Measurements from ENCODE around the gene EMC8. TPM values are rescaled to one million over a fixed set of nuclear protein-coding genes. Genes with fewer than 3 reads are reported as not detected.

The EMC8 gene
- total RNA-seq, 1 donor from 2014 or later = 22.5 TPM

GRCh38 chr16:85761861-85762260, 37.5 kb downstream of the EMC8 start:
- H3K4me3 ChIP-seq = no peak overlapping the region
- H3K9me3 ChIP-seq (replicated peaks) = no peaks in the 10 kb centered on the region
- intact Hi-C loops (cut with micrococcal nuclease) = no loop called here
- no peak overlapping the region for H3K27ac ChIP-seq (replicated peaks)
- H3K36me3 ChIP-seq = no peaks in the 10 kb centered on the region
- H3K27me3 ChIP-seq (ENCODE audit: low read depth) = peaks cover 52% of the 10 kb centered on the region
- TF ChIP-seq, protein P1, sequence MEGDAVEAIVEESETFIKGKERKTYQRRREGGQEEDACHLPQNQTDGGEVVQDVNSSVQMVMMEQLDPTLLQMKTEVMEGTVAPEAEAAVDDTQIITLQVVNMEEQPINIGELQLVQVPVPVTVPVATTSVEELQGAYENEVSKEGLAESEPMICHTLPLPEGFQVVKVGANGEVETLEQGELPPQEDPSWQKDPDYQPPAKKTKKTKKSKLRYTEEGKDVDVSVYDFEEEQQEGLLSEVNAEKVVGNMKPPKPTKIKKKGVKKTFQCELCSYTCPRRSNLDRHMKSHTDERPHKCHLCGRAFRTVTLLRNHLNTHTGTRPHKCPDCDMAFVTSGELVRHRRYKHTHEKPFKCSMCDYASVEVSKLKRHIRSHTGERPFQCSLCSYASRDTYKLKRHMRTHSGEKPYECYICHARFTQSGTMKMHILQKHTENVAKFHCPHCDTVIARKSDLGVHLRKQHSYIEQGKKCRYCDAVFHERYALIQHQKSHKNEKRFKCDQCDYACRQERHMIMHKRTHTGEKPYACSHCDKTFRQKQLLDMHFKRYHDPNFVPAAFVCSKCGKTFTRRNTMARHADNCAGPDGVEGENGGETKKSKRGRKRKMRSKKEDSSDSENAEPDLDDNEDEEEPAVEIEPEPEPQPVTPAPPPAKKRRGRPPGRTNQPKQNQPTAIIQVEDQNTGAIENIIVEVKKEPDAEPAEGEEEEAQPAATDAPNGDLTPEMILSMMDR (IDR thresholded peaks at IDR 0.05; ENCODE audit: borderline replicate concordance) = no peak
- no peaks in the 10 kb centered on the region for H3K4me1 ChIP-seq
- no peak for DNase-seq

DNA sequence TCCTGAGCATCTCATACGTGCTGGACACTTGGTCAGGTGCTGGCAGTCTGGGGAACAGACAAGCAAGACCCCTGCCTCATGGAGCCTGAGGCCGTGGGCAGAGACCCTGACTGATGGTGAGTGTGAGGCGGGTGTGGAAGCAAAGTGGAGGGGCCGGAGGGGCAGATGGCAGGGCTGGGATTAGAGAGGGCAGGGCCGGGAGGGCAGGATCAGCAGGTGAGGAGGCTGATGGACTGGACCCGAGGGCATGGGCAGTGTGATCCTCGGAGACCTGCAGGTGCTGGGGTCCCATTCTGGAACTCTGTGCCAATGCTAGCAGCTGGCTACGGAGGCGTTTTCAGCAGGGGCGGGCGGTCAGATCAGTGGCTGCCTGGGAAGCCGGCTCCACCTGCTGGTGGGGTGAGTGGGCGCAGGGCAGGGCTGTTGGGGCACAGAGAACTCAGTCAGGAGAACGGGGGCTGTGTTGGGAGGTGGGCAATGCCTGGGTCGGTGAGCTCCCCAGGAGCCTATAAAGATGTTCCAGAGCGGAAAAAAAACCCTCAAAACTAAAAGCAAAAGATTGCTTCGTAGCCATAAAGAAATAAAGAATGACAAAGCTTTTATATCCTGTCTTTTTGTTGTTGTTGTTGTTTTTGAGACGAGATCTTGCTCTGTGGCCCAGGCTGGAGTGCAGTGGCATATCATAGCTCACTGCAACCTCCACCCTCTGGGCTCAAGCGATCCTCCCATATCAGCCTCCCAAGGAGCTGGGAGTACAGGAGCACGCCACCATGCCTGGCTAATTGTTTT, 39.5 kb downstream of the EMC8 start:
- H3K9me3 ChIP-seq (replicated peaks) = no peaks in the 10 kb centered on the region
- intact Hi-C loops (cut with micrococcal nuclease) = no loop called here
- H3K27me3 ChIP-seq (ENCODE audit: low read depth) = peaks cover 48% of the 10 kb centered on the region
- TF ChIP-seq, protein P1 (IDR thresholded peaks at IDR 0.05; ENCODE audit: borderline replicate concordance) = peak; percentile 44
- no peaks in the 10 kb centered on the region for H3K36me3 ChIP-seq
- no peak for DNase-seq
- H3K4me3 ChIP-seq = no peak overlapping the region
- H3K4me1 ChIP-seq = no peaks in the 10 kb centered on the region
- no peak overlapping the region for H3K27ac ChIP-seq (replicated peaks)

DNA sequence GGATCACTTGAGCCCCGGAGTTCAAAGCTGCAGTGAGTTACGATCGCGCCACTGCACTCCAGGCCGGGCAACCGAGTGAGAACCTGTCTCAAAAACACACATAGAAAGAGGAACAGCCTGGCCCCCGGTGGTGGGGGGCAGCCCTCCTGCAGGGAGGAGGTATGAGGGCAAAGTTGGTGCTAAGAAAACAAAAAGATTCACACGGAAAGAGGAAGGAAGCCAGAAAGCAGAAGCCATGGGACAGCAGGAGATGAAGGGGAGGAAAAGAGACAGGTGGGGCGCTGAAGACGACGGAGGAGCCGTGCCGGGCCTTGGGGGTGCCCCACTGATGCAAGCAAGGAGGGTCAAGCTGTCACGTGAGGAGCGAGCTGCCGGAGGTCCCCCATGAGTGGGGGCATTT, 40.2 kb downstream of the EMC8 start:
- peaks cover 44% of the 10 kb centered on the region for H3K27me3 ChIP-seq (ENCODE audit: low read depth)
- H3K27ac ChIP-seq (replicated peaks) = no peak overlapping the region
- peaks cover 4% of the 10 kb centered on the region for H3K4me1 ChIP-seq
- intact Hi-C loops (cut with micrococcal nuclease) = no loop called here
- no peak for DNase-seq
- TF ChIP-seq, protein P1 (IDR thresholded peaks at IDR 0.05; ENCODE audit: borderline replicate concordance) = no peak
- no peaks in the 10 kb centered on the region for H3K9me3 ChIP-seq (replicated peaks)
- H3K36me3 ChIP-seq = no peaks in the 10 kb centered on the region
- no peak overlapping the region for H3K4me3 ChIP-seq

GRCh38 chr16:85757341-85757822, 42.0 kb downstream of the EMC8 start:
- Histone ChIP-seq H3K27ac (replicated peaks) (no peak overlapping the region), H3K4me3 (no peak overlapping the region), H3K4me1 (peaks cover 11% of the 10 kb centered on the region), H3K9me3 (replicated peaks) (no peaks in the 10 kb centered on the region), H3K36me3 (no peaks in the 10 kb centered on the region), H3K27me3 (ENCODE audit: low read depth) (peaks cover 35% of the 10 kb centered on the region)
- no peak for DNase-seq
- intact Hi-C loops (cut with micrococcal nuclease) = no loop called here
- TF ChIP-seq, protein P1 (IDR thresholded peaks at IDR 0.05; ENCODE audit: borderline replicate concordance) = no peak

- Histone ChIP-seq H3K27ac (replicated peaks) (no peak overlapping the region), H3K4me3 (no peak overlapping the region), H3K27me3 (ENCODE audit: low read depth) (peaks cover 26% of the 10 kb centered on the region), H3K9me3 (replicated peaks) (no peaks in the 10 kb centered on the region), H3K4me1 (peaks cover 23% of the 10 kb centered on the region), H3K36me3 (no peaks in the 10 kb centered on the region)
- TF ChIP-seq, protein P1 (IDR thresholded peaks at IDR 0.05; ENCODE audit: borderline replicate concordance) = no peak
- intact Hi-C loops (cut with micrococcal nuclease) = no loop called here
- DNase-seq = no peak
These were observed 43.2 kb downstream of the EMC8 start for GRCh38 chr16:85755929-85756768.
